Heart right ventricle (tissue), 16 donors: ENCODE measurements around the gene ATXN7L1. TPM values are rescaled to one million over a fixed set of nuclear protein-coding genes. Genes with fewer than 3 reads are reported as not detected.
A peak's percentile ranks its signal among the peaks of the same experiment; 100 is the strongest.

Experiments
- ATAC-seq, 8 donors: fragments of 200-7000 bp; cut with Tn5 transposase; one replicate each; pipeline ENCODE4 v1.9.1; 2020; ENCODE audit warnings: mild to moderate bottlenecking in 8 of 8, moderate library complexity in 8 of 8, moderate number of reproducible peaks in 1 of 8
- DNase-seq, 2 donors: peaks; one replicate each; pipeline ENCODE4 v3.0.0-alpha.2; 2020
- H3K27ac ChIP-seq, 10 donors: fragments of 200-600 bp; sonication (generic) in 2 of 10; one replicate each; pipeline versions ENCODE4 v1.5.0 to v1.8.0; 2020 to 2022; ENCODE audit warnings: mild to moderate bottlenecking in 3 of 10
- H3K27me3 ChIP-seq, 7 donors: fragments of 200-600 bp; one replicate each; pipeline ENCODE4 v1.8.0; 2021 to 2022; ENCODE audit warnings: mild to moderate bottlenecking in 2 of 7
- H3K36me3 ChIP-seq, 9 donors: fragments of 200-600 bp; sonication (generic) in 1 of 9; one replicate each; pipeline versions ENCODE4 v1.5.0 to v1.8.0; 2020 to 2022; ENCODE audit warnings: mild to moderate bottlenecking in 2 of 9
- H3K4me1 ChIP-seq, 9 donors: fragments of 200-600 bp; sonication (generic) in 1 of 9; one replicate each; pipeline versions ENCODE4 v1.5.0 to v1.8.0; 2020 to 2022; ENCODE audit warnings: mild to moderate bottlenecking in 4 of 9
- H3K4me3 ChIP-seq, 10 donors: fragments of 200-600 bp; sonication (generic) in 2 of 10; one replicate each; pipeline versions ENCODE4 v1.5.0 to v1.8.0; 2020 to 2022; ENCODE audit warnings: mild to moderate bottlenecking in 7 of 10, moderate library complexity in 2 of 10
- H3K9me3 ChIP-seq, 11 donors: fragments of 200-600 bp in 10 of 11; sonication (generic) in 2 of 11; one replicate each; pipeline versions ENCODE4 v1.5.0 to v1.8.0; 2013 to 2022; ENCODE audit warnings: mild to moderate bottlenecking in 2 of 11, control low read depth in 1 of 11, moderate library complexity in 1 of 11
- WGBS, 2 donors: extraction: QIAGEN DNeasy Blood & Tissue Kit; methylation state at CpG; one replicate each; pipeline ENCODE4 v1.1.7; 2013; ENCODE audit warnings: inconsistent platforms in 1 of 2; 5-methylcytosine and 5-hydroxymethylcytosine counted together
- intact Hi-C, 10 donors: fragments of 100-400 bp; cut with DNase I; formaldehyde crosslinking; loops; one replicate each; pipeline versions ENCODE4 v1.11.1 to v1.14.2; 2022
- polyA plus RNA-seq, 2 donors: library from polyadenylated mRNA; stranded (reverse); fragments of 200-250 nt; gene quantifications; one replicate each; pipeline ENCODE4 v1.2.3, GENCODE V29; 2013
- total RNA-seq, 10 donors: library from RNA; stranded (reverse); fragmentation: NEBNext Ultra II Directional in 3 of 10; extraction: Animal tissue kit (Norgen Biotek cat#: 25700) in 3 of 10; gene quantifications; one replicate each; pipeline versions ENCODE4 v1.2.1 to v1.2.4, GENCODE V29; 2021 to 2023
- TF ChIP-seq, protein P1 (sequence below), 9 donors: fragments of 200-600 bp; sonication (generic) in 2 of 9; IDR thresholded peaks; one replicate each; pipeline versions ENCODE4 v1.5.0 to v1.8.0; 2021 to 2022; ENCODE audit warnings: antibody characterized with exemption in 9 of 9, mild to moderate bottlenecking in 5 of 9, moderate library complexity in 1 of 9
- donor health status: Arrhythmogenic right ventricular cardiomyopathy.
- donor health status: ischemic (EF 13 %, LVEDD 7.1; RV severe dilation, severe dysfunction).
- donor health status: healthy with polysubstance abuse.
- donor health status: DM: no; HTN: yes; CAD: no.
- donor health status: DM: no; HTN: no; CAD: no.
- donor health status: ischemic (EF 25% LVEDD 6.9; RV normal size, moderate dysfunction).
- donor health status: ischemic (EF 25% LVEDD 5.7; RV mildly dilated, moderate dysfunction).
- donor health status: healthy.
- donor health status: DM: yes; HTN: yes; CAD: no.
- donor health status: Ischemic cardiomyopathy.
- donor health status: ischemic (EF 35%, LVEDD 5.7; RV mildly dilated, moderate dysfunction).
- donor health status: nonischemic (EF 11% LVEDD 7.7; RV severe dilation, severe dysfunction).
- donor health status: DM: yes; HTN: yes; CAD: no.
- donor health status: PGD.
- donor health status: ischemic (EF 29% LVEDD 5.4; RV normal size, mild dysfunction).
- donor health status: nonischemic (EF 23%, LVEDD 6.1; RV moderate dilation, normal function).

Gene ATXN7L1
- total and polyA plus RNA-seq, 12 donors, result 1.7 to 7.2 (median 5.4) TPM

- no peak for DNase-seq
- Histone ChIP-seq H3K9me3 (no peaks in the 10 kb centered on the region), H3K36me3 (peaks cover 0 to 4% (median 0%) of the 10 kb centered on the region in 9 donors), H3K27me3 (no peaks in the 10 kb centered on the region), H3K27ac (no peak overlapping the region), H3K4me3 (no peak overlapping the region), H3K4me1 (peaks cover 0 to 13% (median 0%) of the 10 kb centered on the region in 9 donors)
- TF ChIP-seq, protein P1, sequence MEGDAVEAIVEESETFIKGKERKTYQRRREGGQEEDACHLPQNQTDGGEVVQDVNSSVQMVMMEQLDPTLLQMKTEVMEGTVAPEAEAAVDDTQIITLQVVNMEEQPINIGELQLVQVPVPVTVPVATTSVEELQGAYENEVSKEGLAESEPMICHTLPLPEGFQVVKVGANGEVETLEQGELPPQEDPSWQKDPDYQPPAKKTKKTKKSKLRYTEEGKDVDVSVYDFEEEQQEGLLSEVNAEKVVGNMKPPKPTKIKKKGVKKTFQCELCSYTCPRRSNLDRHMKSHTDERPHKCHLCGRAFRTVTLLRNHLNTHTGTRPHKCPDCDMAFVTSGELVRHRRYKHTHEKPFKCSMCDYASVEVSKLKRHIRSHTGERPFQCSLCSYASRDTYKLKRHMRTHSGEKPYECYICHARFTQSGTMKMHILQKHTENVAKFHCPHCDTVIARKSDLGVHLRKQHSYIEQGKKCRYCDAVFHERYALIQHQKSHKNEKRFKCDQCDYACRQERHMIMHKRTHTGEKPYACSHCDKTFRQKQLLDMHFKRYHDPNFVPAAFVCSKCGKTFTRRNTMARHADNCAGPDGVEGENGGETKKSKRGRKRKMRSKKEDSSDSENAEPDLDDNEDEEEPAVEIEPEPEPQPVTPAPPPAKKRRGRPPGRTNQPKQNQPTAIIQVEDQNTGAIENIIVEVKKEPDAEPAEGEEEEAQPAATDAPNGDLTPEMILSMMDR (IDR thresholded peaks at IDR 0.05), result no peak
- WGBS, 2 donors, result 92 to 93% methylated on average over 1 of the region's 1 CpG
- intact Hi-C loops, result loop anchor here in 2 of 10 donors (10.0 kb wide), 2 partner anchors 69 to 89 kb away; no protein-coding TSS in a partner anchor
- no peak for ATAC-seq
These were observed 132.1 kb downstream of the ATXN7L1 start for GRCh38 chr7:105744258-105744657.

DNA sequence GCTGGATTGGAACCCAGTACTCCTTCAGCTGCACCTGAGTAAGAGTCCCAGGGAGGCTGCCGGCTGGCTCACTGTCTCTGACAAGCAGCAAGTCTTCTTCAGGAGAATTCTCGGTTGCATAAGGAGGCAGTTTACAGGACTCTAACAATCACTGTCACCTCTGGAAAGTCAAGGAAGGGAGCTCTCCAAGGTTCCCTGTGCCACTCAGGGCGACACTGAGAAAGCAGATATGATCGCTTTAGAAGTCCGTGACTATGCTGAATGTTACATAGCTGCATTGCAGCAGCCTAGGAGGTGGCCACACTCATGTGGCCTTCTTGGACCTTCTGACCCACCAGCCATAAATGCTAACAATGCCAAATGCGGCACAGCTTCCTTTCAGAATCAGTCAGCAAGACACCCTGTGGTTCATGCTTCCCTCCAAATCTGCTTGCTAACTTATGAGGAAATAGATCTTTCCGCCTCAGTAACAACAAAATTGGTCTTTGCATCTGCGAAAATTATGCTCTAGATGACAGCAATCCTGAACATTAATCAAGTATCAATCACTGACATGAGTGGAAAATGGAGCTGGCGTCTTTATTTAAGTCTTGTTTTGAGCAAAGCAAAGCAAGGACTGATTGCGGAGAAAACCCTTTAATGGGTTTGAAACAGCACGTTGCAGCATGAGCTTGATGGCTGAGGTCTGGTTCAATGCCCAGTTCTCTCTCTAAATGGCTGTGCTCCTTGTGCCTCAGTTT, 132.9 kb downstream of the ATXN7L1 start:
- H3K9me3 ChIP-seq, result no peaks in the 10 kb centered on the region
- intact Hi-C loops, result loop anchor here in 2 of 10 donors (10.0 kb wide), 2 partner anchors 69 to 89 kb away; no protein-coding TSS in a partner anchor
- ATAC-seq, result peak in 2 of 8 donors; percentile 17 to 22

GRCh38 chr7:105742787-105743186, 133.6 kb downstream of the ATXN7L1 start:
- ATAC-seq (no peak), DNase-seq (no peak)
- Histone ChIP-seq H3K4me3 (no peak overlapping the region), H3K27me3 (no peaks in the 10 kb centered on the region), H3K36me3 (no peaks in the 10 kb centered on the region), H3K9me3 (no peaks in the 10 kb centered on the region), H3K27ac (no peak overlapping the region), H3K4me1 (peaks cover 0 to 13% (median 0%) of the 10 kb centered on the region in 9 donors)
- intact Hi-C loops, result loop anchor here in 2 of 10 donors (10.0 kb wide), 2 partner anchors 68 to 88 kb away; no protein-coding TSS in a partner anchor
- WGBS, 2 donors, result 67 to 74% methylated on average over 3 of the region's 3 CpGs
- TF ChIP-seq, protein P1 (IDR thresholded peaks at IDR 0.05), result no peak

More for the DNA sequence above, 132.9 kb downstream of the ATXN7L1 start:
- Histone ChIP-seq H3K4me3 (no peak overlapping the region), H3K36me3 (peaks cover 0 to 4% (median 0%) of the 10 kb centered on the region in 9 donors), H3K27me3 (no peaks in the 10 kb centered on the region), H3K27ac (no peak overlapping the region), H3K4me1 (peaks cover 0 to 13% (median 0%) of the 10 kb centered on the region in 9 donors)
- TF ChIP-seq, protein P1 (IDR thresholded peaks at IDR 0.05), result no peak
- DNase-seq, result no peak
- 90 to 91% methylated on average over 11 of the region's 11 CpGs for WGBS, 2 donors

DNA sequence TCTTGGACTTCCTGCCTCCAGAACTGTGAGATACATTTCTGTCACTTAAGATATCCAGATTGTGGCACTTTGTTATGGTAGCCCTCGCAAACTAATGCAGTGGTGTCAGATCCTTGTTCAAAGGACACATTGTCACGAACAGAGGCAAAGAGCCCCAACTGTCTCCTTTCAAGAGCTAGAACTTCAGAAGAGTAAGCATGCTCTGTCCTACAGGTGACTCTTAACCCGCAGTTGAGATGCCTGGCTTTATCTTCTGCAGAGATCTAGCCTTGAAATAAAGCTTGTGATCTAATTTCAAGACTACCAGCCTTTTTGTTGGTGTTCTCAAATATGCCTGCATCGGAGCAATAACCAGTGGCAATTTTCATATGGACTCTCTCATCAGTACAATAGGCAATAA, 134.4 kb downstream of the ATXN7L1 start:
- H3K9me3 ChIP-seq, result no peaks in the 10 kb centered on the region
- H3K27me3 ChIP-seq, result no peaks in the 10 kb centered on the region
- ATAC-seq, result no peak
- DNase-seq, result no peak
- H3K27ac ChIP-seq, result no peak overlapping the region
- H3K4me3 ChIP-seq, result no peak overlapping the region
- peaks cover 0 to 13% (median 0%) of the 10 kb centered on the region in 9 donors for H3K4me1 ChIP-seq
- TF ChIP-seq, protein P1 (IDR thresholded peaks at IDR 0.05), result no peak
- no peaks in the 10 kb centered on the region for H3K36me3 ChIP-seq
- intact Hi-C loops, result loop anchor here in 2 of 10 donors (10.0 kb wide), 2 partner anchors 67 to 87 kb away; no protein-coding TSS in a partner anchor
- WGBS, 2 donors, result 95 to 99% methylated on average over 4 of the region's 4 CpGs
